Neural crest cell (in vitro differentiated cells): Measurements from ENCODE around the gene UNC79. TPM values are rescaled to one million over a fixed set of nuclear protein-coding genes. Genes with fewer than 3 reads are reported as not detected.

ENCODE experiments used
- DNase-seq: peaks from one replicate; pipeline ENCODE4 v3.0.0; 2021; ENCODE audit warnings: low read depth, mixed read lengths, low spot score
- H3K27ac Mint-ChIP-seq: one replicate; pipeline ENCODE4 v1.8.0; 2021; ENCODE audit warnings: mild to moderate bottlenecking, mixed read lengths; ENCODE audit not compliant: unreplicated experiment
- H3K27me3 Mint-ChIP-seq: 2 replicates; pipeline ENCODE4 v1.8.0; 2021; ENCODE audit warnings: low read depth, mild to moderate bottlenecking, mixed read lengths
- H3K36me3 Mint-ChIP-seq: 2 replicates; pipeline ENCODE4 v1.8.0; 2021; ENCODE audit warnings: low read depth, mild to moderate bottlenecking, mixed read lengths
- H3K4me1 Mint-ChIP-seq: 2 replicates; pipeline ENCODE4 v1.8.0; 2021; ENCODE audit warnings: mixed read lengths
- H3K4me3 Mint-ChIP-seq: one replicate; pipeline ENCODE4 v1.8.0; 2021; ENCODE audit warnings: mild to moderate bottlenecking, mixed read lengths
- H3K9me3 Mint-ChIP-seq: 2 replicates; pipeline ENCODE4 v1.8.0; 2021; ENCODE audit warnings: mixed read lengths
- total RNA-seq: library from RNA; stranded (reverse); gene quantifications from 2 replicates; pipeline ENCODE4 v1.2.1, GENCODE V29; 2021
- TF ChIP-seq, protein P1 (sequence below): fragments of 200-600 bp; sonication (generic); conservative IDR thresholded peaks from 2 replicates; pipeline ENCODE4 v1.5.0; 2021; ENCODE audit warnings: antibody characterized with exemption, mild to moderate bottlenecking

Gene UNC79
- total RNA-seq, 1 donor from 2014 or later, result 2.2 TPM

DNA sequence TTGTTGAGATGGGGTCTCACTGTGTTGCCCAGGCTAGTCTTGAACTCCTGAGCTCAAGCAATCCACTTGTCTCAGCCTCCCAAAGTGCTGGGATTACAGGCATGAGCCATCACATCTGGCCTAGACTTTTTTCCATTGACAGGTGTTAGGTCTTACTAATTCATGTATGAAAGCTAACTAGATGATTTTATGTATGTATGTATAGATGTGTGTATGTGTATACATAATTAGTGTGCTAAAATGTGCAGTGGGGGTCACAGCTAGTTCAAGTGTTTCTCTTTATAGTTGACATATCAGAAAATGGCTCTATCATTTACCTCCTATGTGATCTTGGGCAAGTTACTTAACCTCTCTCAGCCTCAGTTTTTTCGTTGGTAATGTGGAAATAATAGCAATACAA, 23.5 kb downstream of the UNC79 start:
- no peaks in the 10 kb centered on the region for H3K36me3 Mint-ChIP-seq
- TF ChIP-seq, protein P1, sequence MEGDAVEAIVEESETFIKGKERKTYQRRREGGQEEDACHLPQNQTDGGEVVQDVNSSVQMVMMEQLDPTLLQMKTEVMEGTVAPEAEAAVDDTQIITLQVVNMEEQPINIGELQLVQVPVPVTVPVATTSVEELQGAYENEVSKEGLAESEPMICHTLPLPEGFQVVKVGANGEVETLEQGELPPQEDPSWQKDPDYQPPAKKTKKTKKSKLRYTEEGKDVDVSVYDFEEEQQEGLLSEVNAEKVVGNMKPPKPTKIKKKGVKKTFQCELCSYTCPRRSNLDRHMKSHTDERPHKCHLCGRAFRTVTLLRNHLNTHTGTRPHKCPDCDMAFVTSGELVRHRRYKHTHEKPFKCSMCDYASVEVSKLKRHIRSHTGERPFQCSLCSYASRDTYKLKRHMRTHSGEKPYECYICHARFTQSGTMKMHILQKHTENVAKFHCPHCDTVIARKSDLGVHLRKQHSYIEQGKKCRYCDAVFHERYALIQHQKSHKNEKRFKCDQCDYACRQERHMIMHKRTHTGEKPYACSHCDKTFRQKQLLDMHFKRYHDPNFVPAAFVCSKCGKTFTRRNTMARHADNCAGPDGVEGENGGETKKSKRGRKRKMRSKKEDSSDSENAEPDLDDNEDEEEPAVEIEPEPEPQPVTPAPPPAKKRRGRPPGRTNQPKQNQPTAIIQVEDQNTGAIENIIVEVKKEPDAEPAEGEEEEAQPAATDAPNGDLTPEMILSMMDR, result no peak
- H3K4me3 Mint-ChIP-seq, result no peak overlapping the region
- H3K9me3 Mint-ChIP-seq, result no peaks in the 10 kb centered on the region
- H3K4me1 Mint-ChIP-seq, result no peaks in the 10 kb centered on the region
- H3K27me3 Mint-ChIP-seq, result peaks cover 26% of the 10 kb centered on the region
- DNase-seq, result no peak
- no peak overlapping the region for H3K27ac Mint-ChIP-seq

DNA sequence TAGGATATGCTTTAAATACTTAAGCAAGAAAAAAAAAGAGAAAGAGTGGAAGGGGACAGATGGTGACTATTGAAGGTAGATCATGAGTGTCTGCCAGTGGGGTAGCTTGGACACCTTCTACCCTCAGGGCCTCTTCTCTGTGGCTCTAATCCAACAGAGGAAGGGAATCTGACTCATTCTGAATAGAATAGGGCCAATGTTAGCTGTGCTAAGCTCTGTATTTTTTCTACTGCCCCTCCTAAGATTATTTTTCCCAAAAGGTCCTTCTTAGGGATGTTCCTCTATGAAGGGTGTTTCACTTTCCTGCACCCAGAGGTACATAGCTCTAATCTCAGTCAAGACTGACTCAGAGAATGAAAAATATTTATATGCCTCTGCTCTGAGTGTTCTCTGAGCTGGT, 25.6 kb downstream of the UNC79 start:
- Mint-ChIP-seq H3K36me3 (no peaks in the 10 kb centered on the region), H3K27ac (no peak overlapping the region), H3K4me1 (no peaks in the 10 kb centered on the region), H3K9me3 (no peaks in the 10 kb centered on the region), H3K27me3 (peaks cover 18% of the 10 kb centered on the region), H3K4me3 (no peak overlapping the region)
- DNase-seq, result no peak
- TF ChIP-seq, protein P1, result no peak

DNA sequence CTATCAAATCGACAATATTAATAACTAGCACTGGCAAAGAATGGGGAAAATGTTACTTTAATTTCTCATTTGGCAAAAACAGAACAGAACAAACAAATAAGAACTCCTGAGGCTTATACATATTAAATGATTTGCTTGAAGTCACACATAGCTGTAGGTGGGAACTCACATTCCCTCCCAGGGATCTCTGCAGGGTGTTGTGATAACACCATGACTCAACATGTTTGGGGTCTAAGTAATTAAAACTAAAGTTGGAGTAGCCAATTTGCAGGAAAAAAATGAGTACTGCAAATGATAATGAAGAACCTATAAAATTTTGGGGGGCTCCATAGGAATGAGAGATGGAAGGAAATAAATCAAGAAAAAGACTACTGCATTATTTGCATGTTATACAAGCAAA, 27.5 kb downstream of the UNC79 start:
- TF ChIP-seq, protein P1, result no peak
- Mint-ChIP-seq H3K36me3 (no peaks in the 10 kb centered on the region), H3K27me3 (peaks cover 19% of the 10 kb centered on the region), H3K27ac (no peak overlapping the region), H3K9me3 (no peaks in the 10 kb centered on the region), H3K4me3 (no peak overlapping the region), H3K4me1 (no peaks in the 10 kb centered on the region)
- no peak for DNase-seq

DNA sequence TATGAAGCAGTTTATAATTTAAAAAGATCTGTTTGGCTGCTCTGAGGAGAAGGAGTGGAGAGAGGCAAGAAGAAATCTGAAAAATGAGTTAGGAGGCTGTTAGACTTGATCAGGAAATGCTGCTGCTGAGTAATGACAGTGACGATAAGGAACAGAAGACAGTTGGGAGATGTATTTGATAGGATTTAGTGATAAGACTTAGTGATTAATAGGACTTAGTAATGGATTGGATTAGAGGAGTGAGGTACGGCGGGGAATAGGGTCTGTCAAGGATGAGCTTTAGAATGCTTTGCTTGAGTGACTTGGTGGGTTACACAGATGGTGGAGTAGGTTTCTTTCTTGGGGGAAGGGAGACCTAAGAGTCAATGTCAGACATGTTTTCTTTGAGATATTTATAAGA, 31.7 kb downstream of the UNC79 start:
- TF ChIP-seq, protein P1, result no peak

DNA sequence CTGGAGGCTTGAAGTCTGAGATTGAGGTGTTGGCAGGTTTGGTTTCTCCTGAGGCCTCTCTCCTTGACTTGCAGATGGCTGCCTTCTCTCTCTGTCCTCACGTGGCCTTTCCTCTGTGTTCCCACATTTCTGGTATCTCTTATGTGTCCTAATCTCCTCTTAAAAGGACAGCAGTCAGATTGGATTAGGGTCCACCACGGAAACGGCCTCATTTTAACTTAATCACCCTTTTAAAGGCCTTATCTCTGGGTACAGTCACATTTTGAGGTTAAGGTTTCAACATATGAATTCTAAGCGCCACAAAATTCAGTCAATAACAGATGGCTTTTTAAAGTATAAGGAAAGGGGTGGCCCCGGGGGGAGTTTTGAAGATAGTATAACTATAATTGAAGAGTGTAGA, 33.5 kb downstream of the UNC79 start:
- no peak overlapping the region for H3K4me3 Mint-ChIP-seq
- no peaks in the 10 kb centered on the region for H3K4me1 Mint-ChIP-seq

More for the DNA sequence above, 31.7 kb downstream of the UNC79 start:
- Mint-ChIP-seq H3K9me3 (no peaks in the 10 kb centered on the region), H3K36me3 (no peaks in the 10 kb centered on the region), H3K27me3 (peaks cover 11% of the 10 kb centered on the region), H3K4me1 (no peaks in the 10 kb centered on the region), H3K4me3 (no peak overlapping the region), H3K27ac (no peak overlapping the region)
- no peak for DNase-seq

More for the DNA sequence above, 33.5 kb downstream of the UNC79 start:
- no peaks in the 10 kb centered on the region for H3K9me3 Mint-ChIP-seq
- H3K36me3 Mint-ChIP-seq, result no peaks in the 10 kb centered on the region
- no peak overlapping the region for H3K27ac Mint-ChIP-seq
- H3K27me3 Mint-ChIP-seq, result peaks cover 5% of the 10 kb centered on the region
- DNase-seq, result no peak
- TF ChIP-seq, protein P1, result no peak
